Mucosa of gallbladder (tissue), 1 donor: ENCODE data around the gene G2E3. TPM values are rescaled to one million over a fixed set of nuclear protein-coding genes. Genes with fewer than 3 reads are reported as not detected.

Experiments
- DNase-seq: peaks from one replicate; pipeline ENCODE4 v3.0.0-alpha.2; 2020; ENCODE audit warnings: low spot score
- total RNA-seq: library from RNA; stranded (reverse); gene quantifications from one replicate; pipeline ENCODE4 v1.2.1, GENCODE V29; 2021
- donor health status: DM: no; HTN: no; CAD: no.

The G2E3 gene
- total RNA-seq, 1 donor from 2014 or later, result 17.0 TPM

GRCh38 chr14:30656190-30656632, 97.3 kb downstream of the G2E3 start:
- DNase-seq, result peak; percentile 12

GRCh38 chr14:30657050-30657449, 98.1 kb downstream of the G2E3 start:
- no peak for DNase-seq

- DNase-seq, result no peak
Observed at GRCh38 chr14:30657606-30658163, 98.7 kb downstream of the G2E3 start.

- no peak for DNase-seq
Observed at GRCh38 chr14:30658645-30659044, 99.7 kb downstream of the G2E3 start.

- no peak for DNase-seq
Observed at GRCh38 chr14:30669594-30669993, 110.6 kb downstream of the G2E3 start.

Other genes starting within 250 kb of the G2E3 start
- gene SCFD1, start 63.2 kb downstream of the G2E3 start, total RNA-seq, result 60.7 TPM